HepG2 (cell line): Measurements from ENCODE around the gene RIMBP2. TPM values are rescaled to one million over a fixed set of nuclear protein-coding genes. Genes with fewer than 3 reads are reported as not detected.

Experiments used
- ATAC-seq: fragments of 200-7000 bp; cut with Tn5 transposase; 3 replicates; pipeline ENCODE4 v1.9.1; 2020; ENCODE audit warnings: mild to moderate bottlenecking, moderate library complexity
- BruUV-seq: library from RNA; stranded (reverse); fragments of 400-500 nt; replicated peaks from 2 replicates; lab custom pipeline; 2021; lab: Mats Ljungman, UMichigan
- CTCF ChIA-PET: fragments of 300-600 bp; formaldehyde crosslinking; extraction: SDS; loops from one replicate; lab custom pipeline; 2021; ENCODE audit warnings: low total read pairs, inconsistent platforms, low intra/inter-chr PET ratio; lab: Yijun Ruan, JAX
- POLR2A ChIA-PET: fragments of 350-600 bp; sonication (Branson Sonifier 250); formaldehyde crosslinking; loops from one replicate; lab custom pipeline; 2020; ENCODE audit warnings: antibody characterized with exemption, inconsistent platforms; lab: Yijun Ruan, JAX
- DNase-seq: peaks from one replicate; pipeline ENCODE4 v3.0.0-alpha.2; 2015; ENCODE audit warnings: low spot score
- FAIRE-seq: peaks from 3 replicates; lab custom pipeline; 2011; peaks lifted over from hg19 to GRCh38; lab: Jason Lieb, UNC
- H2AFZ ChIP-seq: one replicate; pipeline ENCODE4 v1.6.1; 2011; ENCODE audit warnings: low read length, inconsistent platforms
- H3K27ac ChIP-seq: fragments of 300-600 bp; 3 replicates; pipeline ENCODE4 v1.8.0; 2011; ENCODE audit warnings: mixed run types, mild to moderate bottlenecking, mixed read lengths, low read length, inconsistent platforms; ENCODE audit not compliant: insufficient read depth; ENCODE audit errors: extremely low read length
- H3K27me3 ChIP-seq, 2 experiments: fragments of 200-600 bp in 1 of 2; 2 replicates in 1 of 2; 3 replicates in 1 of 2; pipeline versions ENCODE4 v1.6.0 to v1.8.0; 2011; ENCODE audit warnings: low read length in 2 of 2, mild to moderate bottlenecking in 2 of 2, moderate library complexity in 2 of 2, inconsistent platforms in 1 of 2; ENCODE audit not compliant: insufficient read depth in 2 of 2, control insufficient read depth in 1 of 2
- H3K36me3 ChIP-seq, 2 experiments: fragments of 200-600 bp in 1 of 2; replicated peaks in 1 of 2; 2 replicates in 1 of 2; 3 replicates in 1 of 2; pipeline versions ENCODE4 v1.5.1 to v1.8.0; 2011; ENCODE audit warnings: low read length in 2 of 2, inconsistent platforms in 1 of 2; ENCODE audit not compliant: insufficient read depth in 2 of 2, control insufficient read depth in 1 of 2
- H3K4me1 ChIP-seq: 2 replicates; pipeline ENCODE4 v1.5.1; 2012; ENCODE audit warnings: low read length, inconsistent platforms; ENCODE audit not compliant: insufficient read depth
- H3K4me2 ChIP-seq: 2 replicates; pipeline ENCODE4 v1.6.0; 2011; ENCODE audit warnings: low read depth, low read length, inconsistent platforms
- H3K4me3 ChIP-seq, 3 experiments: fragments of 200-600 bp in 1 of 3; sonication (generic), shearing (Covaris generic) in 1 of 3; replicated peaks in 1 of 3; 2 replicates each; pipeline ENCODE4 v1.5.1; 2011 to 2016; ENCODE audit warnings: low read length in 3 of 3, inconsistent platforms in 2 of 3, low read depth in 2 of 3, mild to moderate bottlenecking in 2 of 3, control low read depth in 1 of 3, mixed read lengths in 1 of 3; ENCODE audit not compliant: insufficient read depth in 1 of 3
- H3K79me2 ChIP-seq: one replicate; pipeline ENCODE4 v1.6.1; 2011; ENCODE audit warnings: low read length, inconsistent platforms; ENCODE audit not compliant: insufficient read depth
- H3K9ac ChIP-seq: 2 replicates; pipeline ENCODE4 v1.6.0; 2011; ENCODE audit warnings: mild to moderate bottlenecking, low read depth, low read length, inconsistent platforms; ENCODE audit not compliant: insufficient read depth
- H3K9me3 ChIP-seq: 2 replicates; pipeline ENCODE4 v1.5.1; 2012; ENCODE audit warnings: mild to moderate bottlenecking, low read length
- H4K20me1 ChIP-seq: 2 replicates; pipeline ENCODE4 v1.6.0; 2011; ENCODE audit warnings: inconsistent platforms, mild to moderate bottlenecking, low read length, moderate library complexity; ENCODE audit not compliant: insufficient read depth
- FOSL1 ChIP-seq: sonication (generic); formaldehyde crosslinking; IDR thresholded peaks from 2 replicates; pipeline ENCODE4 v1.9.0; 2021; ENCODE audit warnings: missing genetic modification reagents, borderline replicate concordance
- MEIS2 ChIP-seq: sonication (generic); formaldehyde crosslinking; IDR thresholded peaks from 2 replicates; pipeline ENCODE4 v1.9.0; 2021; ENCODE audit warnings: mild to moderate bottlenecking, missing genetic modification reagents
- MYC ChIP-seq: sonication (generic); formaldehyde crosslinking; IDR thresholded peaks from 2 replicates; pipeline ENCODE4 v1.9.0; 2021; ENCODE audit warnings: missing genetic modification reagents, borderline replicate concordance
- PITX1 ChIP-seq: sonication (generic); formaldehyde crosslinking; IDR thresholded peaks from 2 replicates; pipeline ENCODE4 v1.5.1; 2020; ENCODE audit warnings: mild to moderate bottlenecking, missing genetic modification reagents
- RBFOX2 ChIP-seq: fragments of 200-400 bp; formaldehyde crosslinking; IDR thresholded peaks from 2 replicates; pipeline ENCODE4 v1.6.1; 2017; ENCODE audit warnings: low read depth, mild to moderate bottlenecking, low read length
- RFX1 ChIP-seq: fragments of 450-650 bp; IDR thresholded peaks from 2 replicates; pipeline ENCODE4 v1.6.1; 2017
- TAF15 ChIP-seq: fragments of 200-400 bp; formaldehyde crosslinking; IDR thresholded peaks from one replicate; pipeline ENCODE4 v1.6.1; 2018; ENCODE audit warnings: mild to moderate bottlenecking, low read depth, low read length; ENCODE audit not compliant: poor library complexity, severe bottlenecking
- WIZ ChIP-seq: sonication (generic); formaldehyde crosslinking; IDR thresholded peaks from 2 replicates; pipeline ENCODE4 v1.5.1; 2020; ENCODE audit warnings: mild to moderate bottlenecking, missing genetic modification reagents
- ZNF224 ChIP-seq: sonication (generic); formaldehyde crosslinking; IDR thresholded peaks from 2 replicates; pipeline ENCODE4 v1.5.0; 2020; ENCODE audit warnings: mild to moderate bottlenecking, missing genetic modification reagents
- ZNF235 ChIP-seq: sonication (generic); formaldehyde crosslinking; IDR thresholded peaks from 2 replicates; pipeline ENCODE4 v1.8.1; 2023; ENCODE audit warnings: mild to moderate bottlenecking, missing genetic modification reagents, borderline replicate concordance
- ZNF430 ChIP-seq: sonication (generic); formaldehyde crosslinking; IDR thresholded peaks from 2 replicates; pipeline ENCODE4 v1.9.0; 2021; ENCODE audit warnings: mild to moderate bottlenecking, missing genetic modification reagents
- ZNF484 ChIP-seq: sonication (generic); formaldehyde crosslinking; IDR thresholded peaks from 2 replicates; pipeline ENCODE4 v1.5.1; 2020; ENCODE audit warnings: mild to moderate bottlenecking, low read depth, missing genetic modification reagents, borderline replicate concordance
- WGBS: methylation state at CpG from one replicate; pipeline ENCODE4 v1.1.6; 2017; ENCODE audit warnings: low lambda C conversion rate; 5-methylcytosine and 5-hydroxymethylcytosine counted together
- in situ Hi-C: cut with HindIII; loops from 2 replicates; pipeline ENCODE4 v1.10.0; 2017; ENCODE audit warnings: low pct_unique_long_range_greater_than_20kb; ENCODE audit not compliant: extremely low pct_ligation_motif_present
- intact Hi-C: fragments of 100-400 bp; cut with micrococcal nuclease; formaldehyde crosslinking; loops from one replicate; pipeline ENCODE4 v1.10.0; 2022; ENCODE audit not compliant: unreplicated experiment
- polyA plus RNA-seq, 8 experiments: library from polyadenylated mRNA; depleted of rRNA in 3 of 8; stranded (reverse) in 7 of 8; unstranded in 1 of 8; fragments of >200 nt; fragmentation: Illumina TruSeq in 4 of 8; extraction: Trizol in 4 of 8; gene quantifications; 2 replicates each; pipeline versions ENCODE4 v1.2.1 to v1.2.3, GENCODE V29; 2011 to 2016; ENCODE audit warnings: low read depth in 4 of 8, missing spikeins in 1 of 8, mixed read lengths in 1 of 8; ENCODE audit not compliant: insufficient read depth in 1 of 8
- total RNA-seq, 5 experiments: library from RNA; depleted of rRNA; stranded (reverse); fragments of >200 nt; fragmentation: Illumina TruSeq; extraction: Trizol; gene quantifications; 2 replicates each; pipeline ENCODE4 v1.2.3, GENCODE V29; 2016; ENCODE audit warnings: low read depth in 1 of 5
- TF ChIP-seq, protein P1 (sequence below), 2 experiments: fragments of 450-650 bp in 1 of 2; sonication (generic) in 1 of 2; formaldehyde crosslinking; IDR thresholded peaks; 2 replicates each; pipeline versions ENCODE4 v1.5.0 to v1.8.0; 2020 to 2022; ENCODE audit warnings: mild to moderate bottlenecking in 1 of 2, missing genetic modification reagents in 1 of 2
- TF ChIP-seq, protein P2 (sequence below): IDR thresholded peaks from 2 replicates; pipeline ENCODE4 v1.6.1; 2016; ENCODE audit warnings: low read depth
- TF ChIP-seq, protein P3 (sequence below): sonication (generic); formaldehyde crosslinking; IDR thresholded peaks from 2 replicates; pipeline ENCODE4 v1.4.0; 2020; ENCODE audit warnings: low read depth, missing genetic modification reagents

Gene RIMBP2
- total and polyA plus RNA-seq, 2 of the 13 experiments (the other 11 are each of a cell fraction or from before 2014, with no cell fraction given): 0.03 TPM; not detected in 1

DNA sequence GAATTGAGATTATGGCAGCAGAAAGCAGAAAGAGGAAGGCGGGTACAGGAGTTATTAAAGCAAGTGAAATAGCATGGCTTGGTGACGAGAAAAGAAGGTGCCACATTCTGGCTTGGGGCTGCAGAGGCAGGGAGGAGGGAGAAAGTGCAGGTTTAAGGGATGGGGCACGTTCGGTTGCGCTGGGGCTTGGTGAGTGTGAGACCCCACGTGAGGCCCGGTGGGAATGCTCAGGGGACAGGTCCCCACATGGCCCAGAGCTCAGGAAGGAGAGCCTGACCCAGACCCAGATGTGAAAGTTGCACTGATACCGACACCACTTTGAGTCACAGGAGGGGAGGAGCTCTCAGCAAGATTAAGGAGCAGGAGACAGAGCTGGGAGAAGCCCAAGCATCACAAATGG is 191.3 kb downstream of the RIMBP2 start:
- in situ Hi-C loops: no loop called here
- intact Hi-C loops: no loop called here
- FAIRE-seq (no peak), DNase-seq (no peak), ATAC-seq (no peak)
- TF ChIP-seq MYC: no peak
- TF ChIP-seq ZNF430: no peak
- TF ChIP-seq, protein P1, sequence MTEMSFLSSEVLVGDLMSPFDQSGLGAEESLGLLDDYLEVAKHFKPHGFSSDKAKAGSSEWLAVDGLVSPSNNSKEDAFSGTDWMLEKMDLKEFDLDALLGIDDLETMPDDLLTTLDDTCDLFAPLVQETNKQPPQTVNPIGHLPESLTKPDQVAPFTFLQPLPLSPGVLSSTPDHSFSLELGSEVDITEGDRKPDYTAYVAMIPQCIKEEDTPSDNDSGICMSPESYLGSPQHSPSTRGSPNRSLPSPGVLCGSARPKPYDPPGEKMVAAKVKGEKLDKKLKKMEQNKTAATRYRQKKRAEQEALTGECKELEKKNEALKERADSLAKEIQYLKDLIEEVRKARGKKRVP (CRISPR knock-in tag; IDR thresholded peaks at IDR 0.05): no peak
- TF ChIP-seq ZNF235 (CRISPR knock-in tag): no peak
- no peak for TF ChIP-seq RBFOX2
- TF ChIP-seq, protein P2, sequence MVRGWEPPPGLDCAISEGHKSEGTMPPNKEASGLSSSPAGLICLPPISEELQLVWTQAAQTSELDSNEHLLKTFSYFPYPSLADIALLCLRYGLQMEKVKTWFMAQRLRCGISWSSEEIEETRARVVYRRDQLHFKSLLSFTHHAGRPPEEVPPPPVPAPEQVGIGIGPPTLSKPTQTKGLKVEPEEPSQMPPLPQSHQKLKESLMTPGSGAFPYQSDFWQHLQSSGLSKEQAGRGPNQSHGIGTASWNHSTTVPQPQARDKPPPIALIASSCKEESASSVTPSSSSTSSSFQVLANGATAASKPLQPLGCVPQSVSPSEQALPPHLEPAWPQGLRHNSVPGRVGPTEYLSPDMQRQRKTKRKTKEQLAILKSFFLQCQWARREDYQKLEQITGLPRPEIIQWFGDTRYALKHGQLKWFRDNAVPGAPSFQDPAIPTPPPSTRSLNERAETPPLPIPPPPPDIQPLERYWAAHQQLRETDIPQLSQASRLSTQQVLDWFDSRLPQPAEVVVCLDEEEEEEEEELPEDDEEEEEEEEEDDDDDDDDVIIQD (CRISPR knock-in tag): no peak
- TF ChIP-seq FOSL1: no peak
- TF ChIP-seq ZNF484 (CRISPR knock-in tag): no peak
- TF ChIP-seq, protein P3, sequence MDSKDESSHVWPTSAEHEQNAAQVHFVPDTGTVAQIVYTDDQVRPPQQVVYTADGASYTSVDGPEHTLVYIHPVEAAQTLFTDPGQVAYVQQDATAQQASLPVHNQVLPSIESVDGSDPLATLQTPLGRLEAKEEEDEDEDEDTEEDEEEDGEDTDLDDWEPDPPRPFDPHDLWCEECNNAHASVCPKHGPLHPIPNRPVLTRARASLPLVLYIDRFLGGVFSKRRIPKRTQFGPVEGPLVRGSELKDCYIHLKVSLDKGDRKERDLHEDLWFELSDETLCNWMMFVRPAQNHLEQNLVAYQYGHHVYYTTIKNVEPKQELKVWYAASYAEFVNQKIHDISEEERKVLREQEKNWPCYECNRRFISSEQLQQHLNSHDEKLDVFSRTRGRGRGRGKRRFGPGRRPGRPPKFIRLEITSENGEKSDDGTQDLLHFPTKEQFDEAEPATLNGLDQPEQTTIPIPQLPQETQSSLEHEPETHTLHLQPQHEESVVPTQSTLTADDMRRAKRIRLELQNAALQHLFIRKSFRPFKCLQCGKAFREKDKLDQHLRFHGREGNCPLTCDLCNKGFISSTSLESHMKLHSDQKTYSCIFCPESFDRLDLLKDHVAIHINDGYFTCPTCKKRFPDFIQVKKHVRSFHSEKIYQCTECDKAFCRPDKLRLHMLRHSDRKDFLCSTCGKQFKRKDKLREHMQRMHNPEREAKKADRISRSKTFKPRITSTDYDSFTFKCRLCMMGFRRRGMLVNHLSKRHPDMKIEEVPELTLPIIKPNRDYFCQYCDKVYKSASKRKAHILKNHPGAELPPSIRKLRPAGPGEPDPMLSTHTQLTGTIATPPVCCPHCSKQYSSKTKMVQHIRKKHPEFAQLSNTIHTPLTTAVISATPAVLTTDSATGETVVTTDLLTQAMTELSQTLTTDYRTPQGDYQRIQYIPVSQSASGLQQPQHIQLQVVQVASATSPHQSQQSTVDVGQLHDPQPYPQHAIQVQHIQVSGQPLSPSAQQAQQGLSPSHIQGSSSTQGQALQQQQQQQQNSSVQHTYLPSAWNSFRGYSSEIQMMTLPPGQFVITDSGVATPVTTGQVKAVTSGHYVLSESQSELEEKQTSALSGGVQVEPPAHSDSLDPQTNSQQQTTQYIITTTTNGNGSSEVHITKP (CRISPR knock-in tag): no peak
- TF ChIP-seq TAF15: no peak
- no peak for TF ChIP-seq ZNF224 (CRISPR knock-in tag)
- no peak for TF ChIP-seq WIZ (CRISPR knock-in tag)
- no peak for TF ChIP-seq PITX1 (CRISPR knock-in tag)
- TF ChIP-seq RFX1: no peak
- no peak for TF ChIP-seq MEIS2
- Histone ChIP-seq H3K9ac (no peak overlapping the region), H3K36me3 (no peaks in the 10 kb centered on the region), H3K79me2 (no peaks in the 10 kb centered on the region), H2AFZ (no peak overlapping the region), H3K4me3 (no peak overlapping the region), H3K27me3 (peaks cover 0 to 16% of the 10 kb centered on the region in 2 experiments; a peak in 4 of 5 replicates), H3K9me3 (no peaks in the 10 kb centered on the region), H3K27ac (no peak overlapping the region), H4K20me1 (0 out of 2 replicates have a peak, but pooled peaks cover 4% of the 10 kb centered on the region), H3K4me2 (no peak overlapping the region), H3K4me1 (no peaks in the 10 kb centered on the region)
- ChIA-PET CTCF (no interaction called here), POLR2A (no interaction called here)
- no TSS peak for BruUV-seq
- 11% methylated on average over 8 of the region's 8 CpGs for WGBS
